GM12878 (cell line): ENCODE results near the gene TMEM135. TPM values are rescaled to one million over a fixed set of nuclear protein-coding genes. Genes with fewer than 3 reads are reported as not detected.

ENCODE experiments used
- ATAC-seq: fragments of 200-7000 bp; cut with Tn5 transposase; 3 replicates; pipeline ENCODE4 v1.9.1; 2020; ENCODE audit warnings: mild to moderate bottlenecking, moderate library complexity
- BruUV-seq: library from RNA; stranded (reverse); fragments of 400-500 nt; replicated peaks from 2 replicates; lab custom pipeline; 2021; lab: Mats Ljungman, UMichigan
- CTCF ChIA-PET: fragments of 300-600 bp; sonication (Branson Sonifier 250); formaldehyde crosslinking; extraction: SDS; loops from one replicate; lab custom pipeline; 2021; ENCODE audit warnings: inconsistent platforms; lab: Yijun Ruan, JAX
- POLR2A ChIA-PET: fragments of 350-600 bp; formaldehyde crosslinking; extraction: SDS; loops from one replicate; lab custom pipeline; 2021; ENCODE audit warnings: inconsistent platforms; lab: Charles Lee
- RAD21 ChIA-PET: fragments of 300-600 bp; sonication (Branson Sonifier 250); formaldehyde crosslinking; loops from one replicate; lab custom pipeline; 2023; ENCODE audit warnings: antibody characterized with exemption; ENCODE audit not compliant: unreplicated experiment; lab: Charles Lee
- SMC1A ChIA-PET: fragments of 300-600 bp; sonication (Branson Sonifier 250); formaldehyde crosslinking; loops from one replicate; lab custom pipeline; 2023; ENCODE audit not compliant: unreplicated experiment, uncharacterized antibody; lab: Charles Lee
- DNase-seq: peaks from one replicate; pipeline ENCODE4 v3.0.0-alpha.2; 2011; ENCODE audit warnings: low read depth, low spot score
- FAIRE-seq: peaks from 3 replicates; lab custom pipeline; 2011; peaks lifted over from hg19 to GRCh38; lab: Jason Lieb, UNC
- H2AFZ ChIP-seq: 2 replicates; pipeline ENCODE4 v1.6.0; 2011; ENCODE audit warnings: low read depth, low read length, control low read depth; ENCODE audit not compliant: control insufficient read depth
- H3K27ac ChIP-seq: 2 replicates; pipeline ENCODE4 v1.5.1; 2011; ENCODE audit warnings: control low read depth; ENCODE audit not compliant: control insufficient read depth, insufficient read depth
- H3K27me3 ChIP-seq, 2 experiments: replicated peaks in 1 of 2; 2 replicates each; pipeline versions ENCODE4 v1.6.0 to v1.6.1; 2011; ENCODE audit warnings: low read length in 1 of 2; ENCODE audit not compliant: control insufficient read depth in 2 of 2, insufficient read depth in 2 of 2
- H3K36me3 ChIP-seq, 2 experiments: 2 replicates each; pipeline ENCODE4 v1.5.1; 2011; ENCODE audit warnings: low read length in 1 of 2; ENCODE audit not compliant: control insufficient read depth in 2 of 2, insufficient read depth in 2 of 2
- H3K4me1 ChIP-seq: 2 replicates; pipeline ENCODE4 v1.6.1; 2011; ENCODE audit warnings: mild to moderate bottlenecking, low read length, moderate library complexity, mixed read lengths; ENCODE audit not compliant: control insufficient read depth, insufficient read depth
- H3K4me2 ChIP-seq: 2 replicates; pipeline ENCODE4 v1.6.0; 2011; ENCODE audit warnings: control low read depth; ENCODE audit not compliant: control insufficient read depth, insufficient read depth
- H3K4me3 ChIP-seq: fragments of 200-600 bp; sonication (generic); 2 replicates; pipeline ENCODE4 v1.5.1; 2016
- H3K79me2 ChIP-seq: 2 replicates; pipeline ENCODE4 v1.6.0; 2011; ENCODE audit warnings: low read length; ENCODE audit not compliant: control insufficient read depth, insufficient read depth
- H3K9ac ChIP-seq: 2 replicates; pipeline ENCODE4 v1.8.0; 2011; ENCODE audit warnings: low read length, control low read depth, mixed read lengths; ENCODE audit not compliant: control insufficient read depth, insufficient read depth
- H3K9me3 ChIP-seq: replicated peaks from 3 replicates; pipeline ENCODE4 v1.5.1; 2011; ENCODE audit warnings: mild to moderate bottlenecking, low read length; ENCODE audit not compliant: control insufficient read depth, insufficient read depth
- H4K20me1 ChIP-seq: 2 replicates; pipeline ENCODE4 v1.6.0; 2011; ENCODE audit not compliant: control insufficient read depth, insufficient read depth
- ASH2L ChIP-seq: fragments of 300-600, 200-600 bp; sonication (generic); IDR thresholded peaks from 2 replicates; pipeline ENCODE4 v1.6.1; 2017; ENCODE audit warnings: low read depth, mild to moderate bottlenecking, borderline replicate concordance
- BCL3 ChIP-seq: IDR thresholded peaks from 2 replicates; pipeline ENCODE4 v1.6.1; 2011; ENCODE audit warnings: borderline replicate concordance, low read depth, mild to moderate bottlenecking, moderate library complexity, low read length; ENCODE audit not compliant: insufficient read depth, poor library complexity, severe bottlenecking
- ELK1 ChIP-seq: IDR thresholded peaks from 2 replicates; pipeline ENCODE4 v1.6.1; 2012; ENCODE audit warnings: low read depth, low read length, improper control_type of control experiment
- EP300 ChIP-seq, 2 experiments: fragments of 150-350 bp in 1 of 2; IDR thresholded peaks; 2 replicates each; pipeline ENCODE4 v1.6.1; 2011 to 2012; ENCODE audit warnings: low read depth in 2 of 2, low read length in 2 of 2, borderline replicate concordance in 1 of 2, improper control_type of control experiment in 1 of 2, inconsistent platforms in 1 of 2; ENCODE audit not compliant: control insufficient read depth in 1 of 2
- HSF1 ChIP-seq: fragments of 150-350 bp; IDR thresholded peaks from 2 replicates; pipeline ENCODE4 v1.6.1; 2014; ENCODE audit warnings: mild to moderate bottlenecking, low read depth, low read length
- IRF4 ChIP-seq: IDR thresholded peaks from 2 replicates; pipeline ENCODE4 v1.6.1; 2011; ENCODE audit warnings: low read depth, low read length
- MYC ChIP-seq: IDR thresholded peaks from 2 replicates; pipeline ENCODE4 v1.6.1; 2011; ENCODE audit warnings: mild to moderate bottlenecking, low read length, moderate library complexity, inconsistent platforms; ENCODE audit not compliant: insufficient read depth, insufficient replicate concordance, insufficient read length, severe bottlenecking
- NFXL1 ChIP-seq: fragments of 450-650 bp; IDR thresholded peaks from 2 replicates; pipeline ENCODE4 v1.6.1; 2017; ENCODE audit warnings: antibody characterized with exemption, mild to moderate bottlenecking, borderline replicate concordance
- NR2C2 ChIP-seq: IDR thresholded peaks from 2 replicates; pipeline ENCODE4 v1.6.1; 2011; ENCODE audit warnings: borderline replicate concordance, low read depth; ENCODE audit not compliant: control insufficient read depth, insufficient read length
- RAD21 ChIP-seq: IDR thresholded peaks from 2 replicates; pipeline ENCODE4 v1.6.1; 2011; ENCODE audit warnings: mild to moderate bottlenecking, low read depth, low read length, moderate library complexity; ENCODE audit not compliant: insufficient read depth
- REST ChIP-seq: IDR thresholded peaks from 2 replicates; pipeline ENCODE4 v1.6.1; 2012; ENCODE audit warnings: mild to moderate bottlenecking, low read depth, low read length
- SIX5 ChIP-seq: IDR thresholded peaks from 2 replicates; pipeline ENCODE4 v1.6.1; 2011; ENCODE audit warnings: mild to moderate bottlenecking, low read depth, low read length, moderate library complexity; ENCODE audit not compliant: severe bottlenecking
- TARDBP ChIP-seq: IDR thresholded peaks from 2 replicates; pipeline ENCODE4 v1.6.1; 2016; ENCODE audit warnings: borderline replicate concordance
- YY1 ChIP-seq: IDR thresholded peaks from 2 replicates; pipeline ENCODE4 v1.6.1; 2011; ENCODE audit warnings: low read depth, mild to moderate bottlenecking, low read length
- ZNF274 ChIP-seq: IDR thresholded peaks from one replicate; pipeline ENCODE4 v1.8.0; 2011; ENCODE audit not compliant: insufficient read length, insufficient read depth
- WGBS: methylation state at CpG from one replicate; pipeline ENCODE4 v1.1.6; 2016; ENCODE audit warnings: low lambda C conversion rate; ENCODE audit not compliant: insufficient replicate concordance, insufficient coverage; ENCODE audit errors: missing lambda C conversion rate; 5-methylcytosine and 5-hydroxymethylcytosine counted together
- in situ Hi-C: fragments of 300-500 bp; cut with MboI; formaldehyde crosslinking; loops from 9 replicates; pipeline ENCODE4 v1.14.3; 2018; ENCODE audit warnings: mixed read lengths
- intact Hi-C: fragments of 100-400 bp; cut with micrococcal nuclease; formaldehyde crosslinking; loops from one replicate; pipeline ENCODE4 v1.14.2; 2022; ENCODE audit not compliant: unreplicated experiment
- polyA plus RNA-seq, 11 experiments: library from polyadenylated mRNA; depleted of rRNA in 4 of 11; unstranded in 6 of 11; stranded (reverse) in 5 of 11; fragments of >200 nt; fragmentation: Nextera tagmentation in 4 of 11; fragmentation: Illumina TruSeq in 1 of 11; extraction: Ambion mirVana in 4 of 11; extraction: Trizol in 1 of 11; gene quantifications; 1 replicate in 1 of 11; 2 replicates in 10 of 11; pipeline versions ENCODE4 v1.2.1 to v1.2.3, GENCODE V29; 2011 to 2016; ENCODE audit warnings: inconsistent platforms in 2 of 11, missing spikeins in 2 of 11, low read depth in 1 of 11
- total RNA-seq, 4 experiments: library from RNA; depleted of rRNA in 3 of 4; stranded (reverse); fragments of >200 nt in 3 of 4; fragmentation: Illumina TruSeq in 1 of 4; extraction: Trizol in 1 of 4; gene quantifications; 2 replicates each; pipeline versions ENCODE4 v1.2.1 to v1.2.3, GENCODE V29; 2013 to 2021

The TMEM135 gene
- total and polyA plus RNA-seq, 10 of the 15 experiments (the other 5 are each of a cell fraction or from before 2014, with no cell fraction given): 7.2 to 117 (median 12.9) TPM

- SMC1A ChIA-PET: interaction anchor here (1.0 to 1.8 kb wide), 3 partner anchors 10 to 301 kb away, joined by 3 to 4 read pairs (median 3); no protein-coding TSS in a partner anchor
- FAIRE-seq: peak; percentile 59
- no peak for ATAC-seq
- RAD21 ChIA-PET: no interaction called here
- no TSS peak for BruUV-seq
- Histone ChIP-seq H4K20me1 (no peaks in the 10 kb centered on the region), H3K27me3 (no peaks in the 10 kb centered on the region), H3K36me3 (no peaks in the 10 kb centered on the region), H3K9ac (no peak overlapping the region), H2AFZ (no peak overlapping the region), H3K79me2 (no peaks in the 10 kb centered on the region), H3K4me3 (no peak overlapping the region), H3K9me3 (no peaks in the 10 kb centered on the region), H3K4me2 (no peak overlapping the region), H3K4me1 (no peaks in the 10 kb centered on the region), H3K27ac (no peak overlapping the region)
- DNase-seq: no peak
- POLR2A ChIA-PET: no interaction called here
- CTCF ChIA-PET: interaction anchor here (0.7 kb wide), 1 partner anchor 242 kb away, joined by 3 read pairs; no protein-coding TSS in a partner anchor
- in situ Hi-C loops: no loop called here
- intact Hi-C loops: no loop called here
- WGBS: 95% methylated on average over 3 of the region's 3 CpGs
- TF ChIP-seq EP300 (IDR thresholded peaks at IDR 0.05; ENCODE audit: borderline replicate concordance in 1 of 2, control insufficient read depth in 1 of 2, low read depth in 2 of 2, low read length in 2 of 2): no peak
- TF ChIP-seq ASH2L: no peak
- TF ChIP-seq SIX5: no peak
- TF ChIP-seq HSF1: no peak
- no peak for TF ChIP-seq TARDBP
- TF ChIP-seq NR2C2: no peak
- TF ChIP-seq YY1: no peak
- TF ChIP-seq RAD21: no peak; the same call in 1 of the 2 replicates
- no peak for TF ChIP-seq MYC
- TF ChIP-seq ZNF274: no peak
- TF ChIP-seq BCL3: no peak
- TF ChIP-seq ELK1: no peak
- TF ChIP-seq IRF4: no peak
- TF ChIP-seq REST: no peak
- TF ChIP-seq NFXL1: no peak
Observed at GRCh38 chr11:87281496-87281895, 243.8 kb downstream of the TMEM135 start.
